H9 (cell line): ENCODE measurements around the gene DDI2. TPM values are rescaled to one million over a fixed set of nuclear protein-coding genes. Genes with fewer than 3 reads are reported as not detected.

Source experiments
- DNase-seq: peaks from one replicate; pipeline ENCODE4 v3.0.0-alpha.2; 2017
- H2AFZ ChIP-seq: one replicate; pipeline ENCODE4 v1.6.1; 2013; ENCODE audit warnings: mild to moderate bottlenecking, low read length, control low read depth, moderate library complexity
- H2AK5ac ChIP-seq: 2 replicates; pipeline ENCODE4 v1.6.1; 2013; ENCODE audit warnings: low read length, control low read depth, mixed read lengths; ENCODE audit not compliant: insufficient read length
- H2BK120ac ChIP-seq: one replicate; pipeline ENCODE4 v1.6.1; 2013; ENCODE audit warnings: low read depth, mild to moderate bottlenecking, low read length, control low read depth, inconsistent platforms; ENCODE audit not compliant: poor library complexity, severe bottlenecking
- H2BK12ac ChIP-seq: 2 replicates; pipeline ENCODE4 v1.6.1; 2013; ENCODE audit warnings: low read length, control low read depth, mixed read lengths, low read depth; ENCODE audit not compliant: insufficient read length
- H2BK15ac ChIP-seq: 2 replicates; pipeline ENCODE4 v1.6.1; 2013; ENCODE audit warnings: low read depth, low read length, control low read depth
- H2BK20ac ChIP-seq: one replicate; pipeline ENCODE4 v1.6.1; 2013; ENCODE audit warnings: low read depth, mild to moderate bottlenecking, low read length, control low read depth, inconsistent platforms; ENCODE audit not compliant: poor library complexity, severe bottlenecking
- H2BK5ac ChIP-seq: 2 replicates; pipeline ENCODE4 v1.6.1; 2013; ENCODE audit warnings: low read length, control low read depth, mixed read lengths; ENCODE audit not compliant: insufficient read length
- H3K14ac ChIP-seq: 2 replicates; pipeline ENCODE4 v1.6.1; 2013; ENCODE audit warnings: low read length, control low read depth; ENCODE audit not compliant: insufficient read depth
- H3K18ac ChIP-seq: 2 replicates; pipeline ENCODE4 v1.6.1; 2013; ENCODE audit warnings: low read depth, mild to moderate bottlenecking, mixed read lengths, low read length, control low read depth; ENCODE audit not compliant: insufficient read length
- H3K23ac ChIP-seq: 2 replicates; pipeline ENCODE4 v1.6.1; 2013; ENCODE audit warnings: low read length, control low read depth, mixed read lengths, low read depth; ENCODE audit not compliant: insufficient read length
- H3K23me2 ChIP-seq: 2 replicates; pipeline ENCODE4 v1.6.1; 2013; ENCODE audit warnings: low read depth, mild to moderate bottlenecking, mixed read lengths, low read length, control low read depth; ENCODE audit not compliant: insufficient read length, poor library complexity, severe bottlenecking
- H3K27ac ChIP-seq: 2 replicates; pipeline ENCODE4 v1.5.1; 2013; ENCODE audit warnings: low read length, control low read depth, mixed read lengths, low read depth; ENCODE audit not compliant: insufficient read length
- H3K27me3 ChIP-seq: 2 replicates; pipeline ENCODE4 v1.6.1; 2013; ENCODE audit warnings: low read length, control low read depth, inconsistent platforms; ENCODE audit not compliant: insufficient read depth
- H3K4ac ChIP-seq: 2 replicates; pipeline ENCODE4 v1.6.1; 2013; ENCODE audit warnings: low read depth, mild to moderate bottlenecking, control low read depth, inconsistent platforms, low read length, moderate library complexity
- H3K4me1 ChIP-seq: 2 replicates; pipeline ENCODE4 v1.6.1; 2013; ENCODE audit warnings: low read length, control low read depth, inconsistent platforms; ENCODE audit not compliant: insufficient read depth
- H3K4me2 ChIP-seq: 2 replicates; pipeline ENCODE4 v1.6.1; 2013; ENCODE audit warnings: low read length, control low read depth, mixed read lengths; ENCODE audit not compliant: insufficient read length, insufficient read depth
- H3K56ac ChIP-seq: 2 replicates; pipeline ENCODE4 v1.6.1; 2013; ENCODE audit warnings: low read depth, mild to moderate bottlenecking, mixed read lengths, low read length, control low read depth; ENCODE audit not compliant: insufficient read length
- H3K79me1 ChIP-seq: 2 replicates; pipeline ENCODE4 v1.6.1; 2013; ENCODE audit warnings: low read depth, mild to moderate bottlenecking, moderate library complexity, low read length, control low read depth, inconsistent platforms; ENCODE audit not compliant: insufficient read depth, poor library complexity, severe bottlenecking
- H3K79me2 ChIP-seq: 2 replicates; pipeline ENCODE4 v1.6.1; 2013; ENCODE audit warnings: low read length, control low read depth, inconsistent platforms; ENCODE audit not compliant: insufficient read depth
- H3K9ac ChIP-seq: 2 replicates; pipeline ENCODE4 v1.6.1; 2013; ENCODE audit warnings: low read length, control low read depth, mixed read lengths; ENCODE audit not compliant: insufficient read length; ENCODE audit errors: extremely low read depth
- H3K9me3 ChIP-seq: one replicate; pipeline ENCODE4 v1.6.1; 2013; ENCODE audit warnings: low read depth, low read length, inconsistent platforms; ENCODE audit not compliant: control insufficient read depth
- H3T11ph ChIP-seq: one replicate; pipeline ENCODE4 v1.6.1; 2013; ENCODE audit warnings: mild to moderate bottlenecking, low read length, control low read depth, inconsistent platforms
- H4K20me1 ChIP-seq: one replicate; pipeline ENCODE4 v1.6.1; 2013; ENCODE audit not compliant: control insufficient read depth, insufficient read length, insufficient read depth
- H4K5ac ChIP-seq: 2 replicates; pipeline ENCODE4 v1.6.1; 2013; ENCODE audit warnings: low read depth, mild to moderate bottlenecking, mixed read lengths, low read length, control low read depth; ENCODE audit not compliant: insufficient read length
- H4K8ac ChIP-seq: replicated peaks from 2 replicates; pipeline ENCODE4 v1.6.1; 2013; ENCODE audit warnings: low read length, control low read depth, mixed read lengths, low read depth; ENCODE audit not compliant: insufficient read length
- H4K91ac ChIP-seq: 2 replicates; pipeline ENCODE4 v1.6.1; 2013; ENCODE audit warnings: low read depth, mild to moderate bottlenecking, moderate library complexity, mixed read lengths, low read length, control low read depth; ENCODE audit not compliant: insufficient read length
- H3K27ac Mint-ChIP-seq, 3 experiments: 2 replicates in 2 of 3; 3 replicates in 1 of 3; pipeline ENCODE4 v1.8.0; 2020 to 2021; ENCODE audit warnings: mixed read lengths in 3 of 3, mild to moderate bottlenecking in 1 of 3, moderate library complexity in 1 of 3
- H3K27me3 Mint-ChIP-seq: 2 replicates; pipeline ENCODE4 v1.8.0; 2021; ENCODE audit warnings: low read depth, mild to moderate bottlenecking, moderate library complexity, mixed read lengths
- H3K36me3 Mint-ChIP-seq, 3 experiments: 2 replicates in 2 of 3; 3 replicates in 1 of 3; pipeline ENCODE4 v1.8.0; 2020 to 2021; ENCODE audit warnings: low read depth in 3 of 3, mixed read lengths in 3 of 3; ENCODE audit not compliant: insufficient read depth in 1 of 3
- H3K4me1 Mint-ChIP-seq, 2 experiments: 2 replicates each; pipeline ENCODE4 v1.8.0; 2020; ENCODE audit warnings: mixed read lengths in 2 of 2
- H3K4me3 Mint-ChIP-seq, 2 experiments: 2 replicates in 1 of 2; 3 replicates in 1 of 2; pipeline ENCODE4 v1.8.0; 2020 to 2021; ENCODE audit warnings: mild to moderate bottlenecking in 2 of 2, mixed read lengths in 2 of 2, moderate library complexity in 1 of 2
- H3K9me3 Mint-ChIP-seq, 2 experiments: 2 replicates in 1 of 2; 3 replicates in 1 of 2; pipeline ENCODE4 v1.8.0; 2020; ENCODE audit warnings: mild to moderate bottlenecking in 2 of 2, mixed read lengths in 2 of 2, moderate library complexity in 1 of 2
- CTCF ChIP-seq: fragments of 200-600 bp; sonication (generic); conservative IDR thresholded peaks from 3 replicates; pipeline ENCODE4 v1.8.0; 2021; ENCODE audit warnings: antibody characterized with exemption, mild to moderate bottlenecking
- WGBS: extraction: QIAGEN DNeasy Blood & Tissue Kit; methylation state at CpG from one replicate; pipeline ENCODE4 v1.1.7; 2013; ENCODE audit warnings: missing lambda C conversion rate, low lambda C conversion rate, mixed read lengths; ENCODE audit not compliant: insufficient read length; ENCODE audit errors: extremely low coverage; 5-methylcytosine and 5-hydroxymethylcytosine counted together
- total RNA-seq: library from RNA; stranded (reverse); gene quantifications from 2 replicates; pipeline ENCODE4 v1.2.1, GENCODE V29; 2021

DDI2 gene
- total RNA-seq, 1 experiment from 2014 or later, result 45.0 TPM

- Mint-ChIP-seq H3K4me1 (no peaks in the 10 kb centered on the region), H3K9me3 (no peaks in the 10 kb centered on the region), H3K27me3 (no peaks in the 10 kb centered on the region), H3K36me3 (peaks cover 38 to 91% (median 87%) of the 10 kb centered on the region in 3 experiments; a peak in 6 of 7 replicates), H3K4me3 (no peak overlapping the region), H3K27ac (peak overlapping the region in 1 of 3 experiments; percentile 45; a peak in 1 of 7 replicates)
- Histone ChIP-seq H3K9me3 (no peaks in the 10 kb centered on the region), H2BK5ac (no peak overlapping the region), H3K23me2 (no peaks in the 10 kb centered on the region), H3K23ac (no peak overlapping the region), H3K9ac (no peak overlapping the region), H3K4ac (no peak overlapping the region), H4K91ac (no peak overlapping the region), H3K79me2 (no peaks in the 10 kb centered on the region), H4K20me1 (no peaks in the 10 kb centered on the region), H3K27ac (no peak overlapping the region), H3K79me1 (peaks cover 2% of the 10 kb centered on the region), H2AK5ac (no peak overlapping the region), H2AFZ (no peak overlapping the region), H2BK120ac (no peak overlapping the region), H3K18ac (no peak overlapping the region), H4K8ac (no peak overlapping the region), H2BK12ac (no peak overlapping the region), H4K5ac (no peak overlapping the region), H3K4me1 (no peaks in the 10 kb centered on the region), H3K27me3 (no peaks in the 10 kb centered on the region), H3K14ac (no peak overlapping the region), H2BK20ac (no peak overlapping the region), H3T11ph (no peak overlapping the region), H2BK15ac (no peak overlapping the region), H3K56ac (no peak overlapping the region), H3K4me2 (no peak overlapping the region)
- DNase-seq, result no peak
- TF ChIP-seq CTCF, result no peak
- WGBS, result no CpG with 5 or more reads among the region's 4 CpGs
Observed at GRCh38 chr1:15636436-15636835, 19.2 kb downstream of the DDI2 start.
